ENCODE data around the gene ITPR2.

Gene ITPR2

GRCh38 chr12:26728205-26729050 lies 104.6 kb downstream of the ITPR2 start:
- DNase-seq = no peak

- DNase-seq = no peak
Measured at GRCh38 chr12:26727482-26728204, 105.4 kb downstream of the ITPR2 start.

- no peak for DNase-seq
Measured at GRCh38 chr12:26726956-26727355, 106.0 kb downstream of the ITPR2 start.

- DNase-seq = no peak
Measured at GRCh38 chr12:26725276-26725916, 107.6 kb downstream of the ITPR2 start.

GRCh38 chr12:26724309-26724702 lies 108.7 kb downstream of the ITPR2 start:
- no peak for DNase-seq

- no peak for DNase-seq
Measured at GRCh38 chr12:26723379-26724308, 109.3 kb downstream of the ITPR2 start.

GRCh38 chr12:26721800-26722199 lies 111.2 kb downstream of the ITPR2 start:
- no peak for DNase-seq

- no peak for DNase-seq
Measured at GRCh38 chr12:26719852-26720251, 113.1 kb downstream of the ITPR2 start.

GRCh38 chr12:26717757-26718156 lies 115.2 kb downstream of the ITPR2 start:
- no peak for DNase-seq

GRCh38 chr12:26715232-26715631 lies 117.8 kb downstream of the ITPR2 start:
- no peak for DNase-seq

- DNase-seq = no peak
Measured at GRCh38 chr12:26713885-26714383, 119.1 kb downstream of the ITPR2 start.

GRCh38 chr12:26712892-26713291 lies 120.1 kb downstream of the ITPR2 start:
- DNase-seq = no peak

- DNase-seq = no peak
Measured at GRCh38 chr12:26711569-26711968, 121.4 kb downstream of the ITPR2 start.

- DNase-seq = no peak
Measured at GRCh38 chr12:26711072-26711471, 121.9 kb downstream of the ITPR2 start.

- DNase-seq = no peak
Measured at GRCh38 chr12:26705851-26706250, 127.1 kb downstream of the ITPR2 start.

GRCh38 chr12:26704684-26705460 lies 128.1 kb downstream of the ITPR2 start:
- DNase-seq = no peak

- no peak for DNase-seq
Measured at GRCh38 chr12:26704214-26704613, 128.8 kb downstream of the ITPR2 start.

GRCh38 chr12:26702741-26703140 lies 130.3 kb downstream of the ITPR2 start:
- DNase-seq = no peak

- no peak for DNase-seq
Measured at GRCh38 chr12:26701604-26702215, 131.3 kb downstream of the ITPR2 start.

- no peak for DNase-seq
Measured at GRCh38 chr12:26700430-26700829, 132.6 kb downstream of the ITPR2 start.

- DNase-seq = no peak
Measured at GRCh38 chr12:26699237-26699636, 133.8 kb downstream of the ITPR2 start.

All from stimulated activated CD4-positive, alpha-beta T cell treated with anti-CD3 and anti-CD28 coated beads, Interleukin-4, amount 100 ng/mL, for 1 hour (primary cell).